HepG2 (cell line): ENCODE measurements around the gene ATP5F1E. TPM values are rescaled to one million over a fixed set of nuclear protein-coding genes. Genes with fewer than 3 reads are reported as not detected.
A peak's percentile ranks its signal among the peaks of the same experiment; 100 is the strongest.

ENCODE experiments used
- ATAC-seq: fragments of 200-7000 bp; cut with Tn5 transposase; 3 replicates; pipeline ENCODE4 v1.9.1; 2020; ENCODE audit warnings: mild to moderate bottlenecking, moderate library complexity
- BruUV-seq: library from RNA; stranded (reverse); fragments of 400-500 nt; replicated peaks from 2 replicates; lab custom pipeline; 2021; lab: Mats Ljungman, UMichigan
- CTCF ChIA-PET: fragments of 300-600 bp; formaldehyde crosslinking; extraction: SDS; loops from one replicate; lab custom pipeline; 2021; ENCODE audit warnings: low total read pairs, inconsistent platforms, low intra/inter-chr PET ratio; lab: Yijun Ruan, JAX
- POLR2A ChIA-PET: fragments of 350-600 bp; sonication (Branson Sonifier 250); formaldehyde crosslinking; loops from one replicate; lab custom pipeline; 2020; ENCODE audit warnings: antibody characterized with exemption, inconsistent platforms; lab: Yijun Ruan, JAX
- DNase-seq: peaks from one replicate; pipeline ENCODE4 v3.0.0-alpha.2; 2015; ENCODE audit warnings: low spot score
- FAIRE-seq: peaks from 3 replicates; lab custom pipeline; 2011; peaks lifted over from hg19 to GRCh38; lab: Jason Lieb, UNC
- H2AFZ ChIP-seq: one replicate; pipeline ENCODE4 v1.6.1; 2011; ENCODE audit warnings: low read length, inconsistent platforms
- H3K27ac ChIP-seq: fragments of 300-600 bp; 3 replicates; pipeline ENCODE4 v1.8.0; 2011; ENCODE audit warnings: mixed run types, mild to moderate bottlenecking, mixed read lengths, low read length, inconsistent platforms; ENCODE audit not compliant: insufficient read depth; ENCODE audit errors: extremely low read length
- H3K27me3 ChIP-seq, 2 experiments: fragments of 200-600 bp in 1 of 2; 2 replicates in 1 of 2; 3 replicates in 1 of 2; pipeline versions ENCODE4 v1.6.0 to v1.8.0; 2011; ENCODE audit warnings: low read length in 2 of 2, mild to moderate bottlenecking in 2 of 2, moderate library complexity in 2 of 2, inconsistent platforms in 1 of 2; ENCODE audit not compliant: insufficient read depth in 2 of 2, control insufficient read depth in 1 of 2
- H3K36me3 ChIP-seq, 2 experiments: fragments of 200-600 bp in 1 of 2; replicated peaks in 1 of 2; 2 replicates in 1 of 2; 3 replicates in 1 of 2; pipeline versions ENCODE4 v1.5.1 to v1.8.0; 2011; ENCODE audit warnings: low read length in 2 of 2, inconsistent platforms in 1 of 2; ENCODE audit not compliant: insufficient read depth in 2 of 2, control insufficient read depth in 1 of 2
- H3K4me1 ChIP-seq: 2 replicates; pipeline ENCODE4 v1.5.1; 2012; ENCODE audit warnings: low read length, inconsistent platforms; ENCODE audit not compliant: insufficient read depth
- H3K4me2 ChIP-seq: 2 replicates; pipeline ENCODE4 v1.6.0; 2011; ENCODE audit warnings: low read depth, low read length, inconsistent platforms
- H3K4me3 ChIP-seq, 3 experiments: fragments of 200-600 bp in 1 of 3; sonication (generic), shearing (Covaris generic) in 1 of 3; replicated peaks in 1 of 3; 2 replicates each; pipeline ENCODE4 v1.5.1; 2011 to 2016; ENCODE audit warnings: low read length in 3 of 3, inconsistent platforms in 2 of 3, low read depth in 2 of 3, mild to moderate bottlenecking in 2 of 3, control low read depth in 1 of 3, mixed read lengths in 1 of 3; ENCODE audit not compliant: insufficient read depth in 1 of 3
- H3K79me2 ChIP-seq: one replicate; pipeline ENCODE4 v1.6.1; 2011; ENCODE audit warnings: low read length, inconsistent platforms; ENCODE audit not compliant: insufficient read depth
- H3K9ac ChIP-seq: 2 replicates; pipeline ENCODE4 v1.6.0; 2011; ENCODE audit warnings: mild to moderate bottlenecking, low read depth, low read length, inconsistent platforms; ENCODE audit not compliant: insufficient read depth
- H3K9me3 ChIP-seq: 2 replicates; pipeline ENCODE4 v1.5.1; 2012; ENCODE audit warnings: mild to moderate bottlenecking, low read length
- H4K20me1 ChIP-seq: 2 replicates; pipeline ENCODE4 v1.6.0; 2011; ENCODE audit warnings: inconsistent platforms, mild to moderate bottlenecking, low read length, moderate library complexity; ENCODE audit not compliant: insufficient read depth
- FOXO4 ChIP-seq: sonication (generic); formaldehyde crosslinking; conservative IDR thresholded peaks from 2 replicates; pipeline ENCODE4 v1.8.1; 2023; ENCODE audit warnings: missing genetic modification reagents
- TOPORS ChIP-seq: sonication (generic); formaldehyde crosslinking; IDR thresholded peaks from 2 replicates; pipeline ENCODE4 v1.8.0; 2023; ENCODE audit warnings: mild to moderate bottlenecking, missing genetic modification reagents
- ZBTB33 ChIP-seq: sonication (generic); formaldehyde crosslinking; IDR thresholded peaks from 2 replicates; pipeline ENCODE4 v1.4.0; 2020; ENCODE audit warnings: missing genetic modification reagents
- WGBS: methylation state at CpG from one replicate; pipeline ENCODE4 v1.1.6; 2017; ENCODE audit warnings: low lambda C conversion rate; 5-methylcytosine and 5-hydroxymethylcytosine counted together
- in situ Hi-C: cut with HindIII; loops from 2 replicates; pipeline ENCODE4 v1.10.0; 2017; ENCODE audit warnings: low pct_unique_long_range_greater_than_20kb; ENCODE audit not compliant: extremely low pct_ligation_motif_present
- intact Hi-C: fragments of 100-400 bp; cut with micrococcal nuclease; formaldehyde crosslinking; loops from one replicate; pipeline ENCODE4 v1.10.0; 2022; ENCODE audit not compliant: unreplicated experiment
- polyA plus RNA-seq, 8 experiments: library from polyadenylated mRNA; depleted of rRNA in 3 of 8; stranded (reverse) in 7 of 8; unstranded in 1 of 8; fragments of >200 nt; fragmentation: Illumina TruSeq in 4 of 8; extraction: Trizol in 4 of 8; gene quantifications; 2 replicates each; pipeline versions ENCODE4 v1.2.1 to v1.2.3, GENCODE V29; 2011 to 2016; ENCODE audit warnings: low read depth in 4 of 8, missing spikeins in 1 of 8, mixed read lengths in 1 of 8; ENCODE audit not compliant: insufficient read depth in 1 of 8
- total RNA-seq, 5 experiments: library from RNA; depleted of rRNA; stranded (reverse); fragments of >200 nt; fragmentation: Illumina TruSeq; extraction: Trizol; gene quantifications; 2 replicates each; pipeline ENCODE4 v1.2.3, GENCODE V29; 2016; ENCODE audit warnings: low read depth in 1 of 5

ATP5F1E gene
- total and polyA plus RNA-seq, 2 of the 13 experiments (the other 11 are each of a cell fraction or from before 2014, with no cell fraction given) = 121 to 134 TPM

GRCh38 chr20:58994390-58995159, 37.6 kb downstream of the ATP5F1E start:
- TF ChIP-seq TOPORS = no peak
- 0 out of 2 replicates have a peak, but pooled peaks have one; percentile 20 for TF ChIP-seq FOXO4 (CRISPR knock-in tag)
- TF ChIP-seq ZBTB33 = peak; percentile 47; the same call in 1 of the 2 replicates
- ChIA-PET CTCF (no interaction called here), POLR2A (interaction anchor here (0.7 to 2.4 kb wide), 4 partner anchors 8 to 413 kb away, joined by 3 to 11 read pairs (median 5); partner anchors contain the start of gene ATP5F1E)
- Histone ChIP-seq H4K20me1 (no peaks in the 10 kb centered on the region), H3K9ac (no peak overlapping the region), H2AFZ (no peak overlapping the region), H3K4me1 (peaks cover 67% of the 10 kb centered on the region), H3K4me3 (no peak overlapping the region), H3K9me3 (no peaks in the 10 kb centered on the region), H3K4me2 (no peak overlapping the region), H3K27me3 (no peaks in the 10 kb centered on the region), H3K79me2 (no peaks in the 10 kb centered on the region), H3K36me3 (peaks cover 38 to 57% of the 10 kb centered on the region in 2 experiments), H3K27ac (peak overlapping the region; percentile 17)
- no peak for FAIRE-seq
- intact Hi-C loops (loop anchor here (5.0 kb wide), 1 partner anchor 38 kb away; the partner anchor contains the start of gene ATP5F1E), in situ Hi-C loops (no loop called here)
- DNase-seq = no peak
- 95% methylated on average over 17 of the region's 17 CpGs for WGBS
- no peak for ATAC-seq
- BruUV-seq = TSS peak; percentile 24
